PC-3 (cell line): ENCODE data around the gene KAZN. TPM values are rescaled to one million over a fixed set of nuclear protein-coding genes. Genes with fewer than 3 reads are reported as not detected.

ENCODE experiments used
- ATAC-seq: fragments of 200-7000 bp; cut with Tn5 transposase; 2 replicates; pipeline ENCODE4 v1.9.1; 2020; ENCODE audit warnings: mild to moderate bottlenecking, moderate library complexity
- BruUV-seq: library from RNA; stranded (reverse); fragments of 400-500 nt; replicated peaks from 2 replicates; lab custom pipeline; 2021; lab: Mats Ljungman, UMichigan
- CTCF ChIA-PET: fragments of 300-600 bp; sonication (Branson Sonifier 250); formaldehyde crosslinking; loops from one replicate; lab custom pipeline; 2022; ENCODE audit warnings: antibody characterized with exemption; lab: Charles Lee
- POLR2A ChIA-PET: fragments of 300-600 bp; sonication (Branson Sonifier 250); formaldehyde crosslinking; loops from one replicate; lab custom pipeline; 2022; ENCODE audit warnings: antibody characterized with exemption; ENCODE audit not compliant: unreplicated experiment; lab: Charles Lee
- DNase-seq: peaks from one replicate; pipeline ENCODE4 v3.0.0-alpha.2; 2015
- H2AFZ ChIP-seq: fragments of 300-600 bp; sonication (generic); 2 replicates; pipeline ENCODE4 v1.6.0; 2016; ENCODE audit warnings: antibody characterized with exemption, low read length
- H3F3A ChIP-seq: fragments of 300-600 bp; sonication (generic); one replicate; pipeline ENCODE4 v1.6.0; 2017; ENCODE audit warnings: antibody characterized with exemption, low read length, control low read depth, mild to moderate bottlenecking; ENCODE audit not compliant: unreplicated experiment
- H3K27ac ChIP-seq: fragments of 300-600 bp; sonication (generic); 2 replicates; pipeline ENCODE4 v1.5.1; 2016; ENCODE audit warnings: mild to moderate bottlenecking, low read length
- H3K27me3 ChIP-seq: fragments of 300-600 bp; sonication (generic); 2 replicates; pipeline ENCODE4 v1.6.1; 2016; ENCODE audit warnings: low read length, mixed read lengths
- H3K36me3 ChIP-seq: fragments of 300-600 bp; sonication (generic); 2 replicates; pipeline ENCODE4 v1.6.1; 2016; ENCODE audit warnings: low read depth, mixed run types, low read length, mixed read lengths
- H3K4me1 ChIP-seq: fragments of 300-600 bp; sonication (generic); 2 replicates; pipeline ENCODE4 v1.5.1; 2016; ENCODE audit warnings: low read length; ENCODE audit not compliant: insufficient read depth
- H3K4me2 ChIP-seq: fragments of 300-600 bp; sonication (generic); 2 replicates; pipeline ENCODE4 v1.6.0; 2016; ENCODE audit warnings: low read length
- H3K4me3 ChIP-seq: fragments of 300-600 bp; sonication (generic); 2 replicates; pipeline ENCODE4 v1.5.1; 2016; ENCODE audit warnings: mild to moderate bottlenecking, low read length, mixed read lengths
- H3K79me2 ChIP-seq: fragments of 300-600 bp; sonication (generic); 2 replicates; pipeline ENCODE4 v1.6.1; 2017; ENCODE audit warnings: low read length, mixed read lengths
- H3K9ac ChIP-seq: fragments of 300-600 bp; sonication (generic); 2 replicates; pipeline ENCODE4 v1.6.0; 2016; ENCODE audit warnings: mild to moderate bottlenecking, low read length
- H3K9me2 ChIP-seq: fragments of 300-600 bp; sonication (generic); replicated peaks from 2 replicates; pipeline ENCODE4 v1.6.1; 2016; ENCODE audit warnings: mixed run types, low read length, mixed read lengths
- H3K9me3 ChIP-seq: fragments of 300-600 bp; sonication (generic); 2 replicates; pipeline ENCODE4 v1.6.1; 2016; ENCODE audit warnings: low read length, mixed read lengths
- H4K20me1 ChIP-seq: fragments of 300-600 bp; sonication (generic); 2 replicates; pipeline ENCODE4 v1.6.1; 2016; ENCODE audit warnings: low read length, mixed read lengths
- CTCF ChIP-seq: fragments of 300-600 bp; sonication (generic); conservative IDR thresholded peaks from 2 replicates; pipeline ENCODE4 v1.5.1; 2017; ENCODE audit warnings: antibody characterized with exemption, low read depth, mild to moderate bottlenecking, low read length
- EZH2 ChIP-seq: fragments of 300-600 bp; sonication (generic); IDR thresholded peaks from one replicate; pipeline ENCODE4 v1.6.1; 2017; ENCODE audit warnings: antibody characterized with exemption, mild to moderate bottlenecking, low read length; ENCODE audit not compliant: unreplicated experiment
- EZH2phosphoT487 ChIP-seq: fragments of 300-600 bp; sonication (generic); IDR thresholded peaks from 2 replicates; pipeline ENCODE4 v1.6.1; 2018; ENCODE audit warnings: mild to moderate bottlenecking, antibody characterized with exemption, low read length, borderline replicate concordance
- intact Hi-C: fragments of 100-400 bp; cut with micrococcal nuclease; formaldehyde crosslinking; loops from 2 replicates; pipeline ENCODE4 v1.9.0; 2023
- total RNA-seq: library from RNA; depleted of rRNA; stranded (reverse); fragments of >200 nt; gene quantifications from 2 replicates; pipeline ENCODE4 v1.2.3, GENCODE V29; 2014

Gene KAZN
- total RNA-seq, 1 experiment from 2014 or later = 2.0 TPM

- Histone ChIP-seq H3K27ac (no peak overlapping the region), H2AFZ (no peak overlapping the region), H3K9ac (no peak overlapping the region), H3K36me3 (no peaks in the 10 kb centered on the region), H3K9me2 (no peaks in the 10 kb centered on the region), H4K20me1 (no peaks in the 10 kb centered on the region), H3K79me2 (no peaks in the 10 kb centered on the region), H3K4me3 (no peak overlapping the region), H3K9me3 (no peaks in the 10 kb centered on the region), H3F3A (no peaks in the 10 kb centered on the region), H3K4me2 (no peak overlapping the region), H3K27me3 (no peaks in the 10 kb centered on the region), H3K4me1 (no peaks in the 10 kb centered on the region)
- DNase-seq (no peak), ATAC-seq (no peak)
- no TSS peak for BruUV-seq
- CTCF ChIA-PET = interaction anchor here (0.6 kb wide), 1 partner anchor 21 kb away, joined by 3 read pairs; no protein-coding TSS in a partner anchor
- POLR2A ChIA-PET = no interaction called here
- TF ChIP-seq EZH2 (no peak), EZH2phosphoT487 (no peak), CTCF (no peak)
- intact Hi-C loops = no loop called here
Observed at GRCh38 chr1:14940285-14940870, 341.9 kb downstream of the KAZN start.

GRCh38 chr1:14941864-14942263 is 343.4 kb downstream of the KAZN start:
- DNase-seq = no peak
- H2AFZ ChIP-seq = no peak overlapping the region
- intact Hi-C loops = no loop called here
- no TSS peak for BruUV-seq
- ATAC-seq = no peak
- peaks cover 4% of the 10 kb centered on the region for H3K4me1 ChIP-seq
- no peaks in the 10 kb centered on the region for H3K36me3 ChIP-seq
- H3F3A ChIP-seq = no peaks in the 10 kb centered on the region
- H3K9ac ChIP-seq = no peak overlapping the region
- H3K4me2 ChIP-seq = no peak overlapping the region
- no peaks in the 10 kb centered on the region for H3K79me2 ChIP-seq
- CTCF ChIA-PET = no interaction called here
- no peaks in the 10 kb centered on the region for H3K9me2 ChIP-seq
- H4K20me1 ChIP-seq = no peaks in the 10 kb centered on the region
- no peak overlapping the region for H3K27ac ChIP-seq
- H3K9me3 ChIP-seq = no peaks in the 10 kb centered on the region
- no peak overlapping the region for H3K4me3 ChIP-seq
- TF ChIP-seq EZH2 (no peak), CTCF (no peak), EZH2phosphoT487 (no peak)
- POLR2A ChIA-PET = no interaction called here
- H3K27me3 ChIP-seq = no peaks in the 10 kb centered on the region

GRCh38 chr1:14944471-14944985 is 346.0 kb downstream of the KAZN start:
- Histone ChIP-seq H3K36me3 (no peaks in the 10 kb centered on the region), H3K4me1 (peaks cover 9% of the 10 kb centered on the region), H3K27me3 (no peaks in the 10 kb centered on the region), H3K4me2 (no peak overlapping the region), H2AFZ (no peak overlapping the region), H3F3A (no peaks in the 10 kb centered on the region), H3K4me3 (no peak overlapping the region), H3K9ac (no peak overlapping the region), H4K20me1 (no peaks in the 10 kb centered on the region), H3K27ac (no peak overlapping the region), H3K79me2 (no peaks in the 10 kb centered on the region), H3K9me2 (no peaks in the 10 kb centered on the region), H3K9me3 (no peaks in the 10 kb centered on the region)
- BruUV-seq = no TSS peak
- POLR2A ChIA-PET = no interaction called here
- CTCF ChIA-PET = no interaction called here
- ATAC-seq (no peak), DNase-seq (no peak)
- TF ChIP-seq CTCF (no peak), EZH2phosphoT487 (no peak), EZH2 (no peak)
- intact Hi-C loops = no loop called here
